Mucosa of descending colon (tissue), 3 donors: Measurements from ENCODE around the gene LTO1. TPM values are rescaled to one million over a fixed set of nuclear protein-coding genes. Genes with fewer than 3 reads are reported as not detected.
A peak's percentile ranks its signal among the peaks of the same experiment; 100 is the strongest.

Source experiments
- ATAC-seq: fragments of 200-7000 bp; cut with Tn5 transposase; one replicate; pipeline ENCODE4 v1.9.1; 2020; ENCODE audit warnings: mild to moderate bottlenecking, moderate library complexity
- DNase-seq, 3 donors: peaks; one replicate each; pipeline ENCODE4 v3.0.0-alpha.2; 2020
- H3K36me3 ChIP-seq: fragments of 200-600 bp; one replicate; pipeline ENCODE4 v1.8.0; 2021; ENCODE audit warnings: low read depth, mild to moderate bottlenecking
- H3K4me1 ChIP-seq: fragments of 200-600 bp; one replicate; pipeline ENCODE4 v1.8.0; 2021; ENCODE audit warnings: low read depth, mild to moderate bottlenecking
- H3K4me3 ChIP-seq: fragments of 200-600 bp; one replicate; pipeline ENCODE4 v1.8.0; 2021; ENCODE audit warnings: mild to moderate bottlenecking
- H3K9me3 ChIP-seq: fragments of 200-600 bp; one replicate; pipeline ENCODE4 v1.8.0; 2021; ENCODE audit warnings: mild to moderate bottlenecking
- intact Hi-C, 2 donors: fragments of 100-400 bp; cut with DNase I in 1 of 2; cut with micrococcal nuclease in 1 of 2; formaldehyde crosslinking; loops; one replicate each; pipeline versions ENCODE4 v1.11.0 to v1.11.1; 2022; cut with DNase I, micrococcal nuclease
- total RNA-seq, 3 donors: library from RNA; stranded (reverse); fragmentation: NEBNext Ultra II Directional in 2 of 3; extraction: Animal tissue kit (Norgen Biotek cat#: 25700) in 2 of 3; gene quantifications; one replicate each; pipeline versions ENCODE4 v1.2.1 to v1.2.4, GENCODE V29; 2021 to 2023
- TF ChIP-seq, protein P1 (sequence below): fragments of 200-600 bp; IDR thresholded peaks from one replicate; pipeline ENCODE4 v1.8.0; 2022; ENCODE audit warnings: antibody characterized with exemption, mild to moderate bottlenecking
- donor health status: DM: no; HTN: no; CAD: no; lungs with moderate emphysema.
- donor health status: DM: no; HTN: no; CAD: no.
- donor health status: DM: no; HTN: yes; CAD: no.

LTO1 gene
- total RNA-seq, 3 donors from 2014 or later, result 21.8 to 30.5 (median 22.4) TPM

DNA sequence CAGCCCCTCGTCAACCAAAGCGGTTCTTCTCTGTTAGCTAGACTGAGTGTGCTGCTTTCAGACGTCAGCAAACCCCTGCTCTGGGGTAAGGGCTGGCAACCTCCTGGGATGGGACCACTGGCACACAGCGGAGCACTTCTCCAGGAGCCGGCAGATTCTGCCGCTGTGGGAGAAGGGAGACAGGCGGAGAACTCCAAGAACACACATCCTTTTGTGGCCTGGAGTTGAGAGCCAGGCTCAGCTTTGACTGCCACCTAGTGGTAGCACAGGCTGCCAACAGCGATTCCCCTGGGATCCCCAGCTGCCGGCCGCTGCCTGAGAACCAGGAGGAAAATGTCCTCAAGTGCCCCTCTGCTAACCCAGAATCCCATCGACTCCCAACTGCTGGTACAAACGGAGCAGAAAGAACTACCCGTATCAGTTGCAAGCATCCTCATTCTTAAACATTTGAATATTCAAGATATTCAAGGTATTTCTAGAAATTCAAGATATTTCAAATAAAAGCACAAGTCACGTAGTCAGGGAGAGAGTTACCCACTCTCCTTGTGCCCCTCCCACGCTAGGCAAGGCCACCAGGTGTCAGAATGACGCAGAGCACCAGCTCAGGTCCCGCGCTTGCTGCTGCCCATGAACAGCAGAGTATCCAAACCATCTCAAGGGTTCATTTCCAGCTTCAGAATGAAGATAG lies 4.9 kb downstream of the LTO1 start:
- TF ChIP-seq, protein P1, sequence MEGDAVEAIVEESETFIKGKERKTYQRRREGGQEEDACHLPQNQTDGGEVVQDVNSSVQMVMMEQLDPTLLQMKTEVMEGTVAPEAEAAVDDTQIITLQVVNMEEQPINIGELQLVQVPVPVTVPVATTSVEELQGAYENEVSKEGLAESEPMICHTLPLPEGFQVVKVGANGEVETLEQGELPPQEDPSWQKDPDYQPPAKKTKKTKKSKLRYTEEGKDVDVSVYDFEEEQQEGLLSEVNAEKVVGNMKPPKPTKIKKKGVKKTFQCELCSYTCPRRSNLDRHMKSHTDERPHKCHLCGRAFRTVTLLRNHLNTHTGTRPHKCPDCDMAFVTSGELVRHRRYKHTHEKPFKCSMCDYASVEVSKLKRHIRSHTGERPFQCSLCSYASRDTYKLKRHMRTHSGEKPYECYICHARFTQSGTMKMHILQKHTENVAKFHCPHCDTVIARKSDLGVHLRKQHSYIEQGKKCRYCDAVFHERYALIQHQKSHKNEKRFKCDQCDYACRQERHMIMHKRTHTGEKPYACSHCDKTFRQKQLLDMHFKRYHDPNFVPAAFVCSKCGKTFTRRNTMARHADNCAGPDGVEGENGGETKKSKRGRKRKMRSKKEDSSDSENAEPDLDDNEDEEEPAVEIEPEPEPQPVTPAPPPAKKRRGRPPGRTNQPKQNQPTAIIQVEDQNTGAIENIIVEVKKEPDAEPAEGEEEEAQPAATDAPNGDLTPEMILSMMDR, result peak; percentile 91
- Histone ChIP-seq H3K9me3 (no peaks in the 10 kb centered on the region), H3K4me3 (no peak overlapping the region), H3K4me1 (peaks cover 16% of the 10 kb centered on the region), H3K36me3 (no peaks in the 10 kb centered on the region)
- intact Hi-C loops, result no loop called here
- ATAC-seq (peak; percentile 68), DNase-seq (peak in 2 of 3 donors; percentile 83 to 88)

DNA sequence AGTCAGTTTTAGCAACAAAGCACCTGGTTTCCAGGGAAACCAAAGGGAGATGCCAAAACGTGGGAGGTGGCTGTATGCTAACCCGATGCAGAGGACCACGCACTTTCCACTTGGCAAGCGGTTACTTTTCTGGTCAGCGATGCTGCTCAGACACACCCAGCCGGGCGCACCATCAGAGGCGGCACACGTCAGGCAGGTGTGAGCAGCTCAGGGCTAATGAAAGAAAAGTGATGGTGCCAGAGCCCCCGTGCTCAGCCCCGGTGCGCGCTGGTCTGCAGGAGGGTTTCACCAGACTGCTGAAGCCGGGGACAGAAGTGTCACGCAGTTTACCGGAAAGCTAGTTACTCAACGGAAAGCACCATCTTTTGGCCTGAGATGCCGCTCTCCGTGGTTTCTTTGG lies 5.7 kb downstream of the LTO1 start:
- TF ChIP-seq, protein P1, result no peak
- ATAC-seq, result no peak
- Histone ChIP-seq H3K4me1 (peaks cover 14% of the 10 kb centered on the region), H3K4me3 (no peak overlapping the region), H3K9me3 (no peaks in the 10 kb centered on the region), H3K36me3 (no peaks in the 10 kb centered on the region)
- intact Hi-C loops, result no loop called here
- DNase-seq, result peak in 1 of 3 donors; percentile 20

DNA sequence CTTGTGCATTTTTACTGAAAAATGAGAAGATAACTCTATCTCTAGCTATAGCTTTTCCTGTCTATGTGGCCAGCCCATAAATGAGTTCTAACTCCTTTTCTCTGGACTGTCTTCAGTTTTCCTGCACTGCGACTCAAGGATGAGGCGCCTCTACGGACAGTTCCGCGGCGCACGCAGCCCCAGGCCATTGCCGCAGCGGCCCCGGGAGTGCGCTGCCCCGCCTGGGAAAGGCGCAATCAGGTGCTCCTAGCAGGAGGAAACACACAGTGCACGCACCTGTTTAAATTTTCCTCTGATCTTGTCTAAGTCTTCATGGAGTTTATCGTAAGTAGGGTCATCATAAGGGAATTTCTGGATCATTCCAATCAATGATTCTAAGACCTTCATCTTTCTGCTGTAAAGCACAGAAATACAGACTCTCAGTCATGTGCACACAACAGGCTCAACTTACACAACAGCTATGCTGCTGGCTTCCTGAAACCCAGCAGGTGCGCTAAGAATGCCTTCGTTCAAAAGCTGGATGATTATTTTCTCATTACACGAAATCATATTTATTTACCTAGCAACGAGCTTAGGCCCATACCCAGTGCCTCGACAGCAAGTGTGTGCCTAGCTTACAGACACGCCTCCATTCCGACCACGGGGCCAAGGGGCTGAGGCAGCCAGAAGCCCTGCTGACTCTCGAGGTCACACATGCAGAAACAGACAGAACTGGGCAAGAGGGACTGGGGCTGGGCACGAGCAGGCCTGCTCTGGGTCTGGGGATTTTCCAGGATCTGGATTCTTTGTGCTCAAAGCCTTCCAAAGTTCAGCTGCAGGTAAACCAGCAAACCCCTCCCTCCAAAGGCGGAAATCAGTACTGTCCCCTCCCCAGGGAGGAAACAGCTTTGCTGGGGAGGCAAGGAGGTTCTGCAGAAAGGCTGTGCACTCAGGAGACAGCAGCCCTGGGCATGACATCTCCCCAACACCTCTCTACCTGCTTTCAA lies 7.2 kb downstream of the LTO1 start:
- intact Hi-C loops, result no loop called here
- TF ChIP-seq, protein P1, result no peak
- Histone ChIP-seq H3K36me3 (no peaks in the 10 kb centered on the region), H3K4me1 (peaks cover 2% of the 10 kb centered on the region), H3K9me3 (no peaks in the 10 kb centered on the region), H3K4me3 (no peak overlapping the region)
- ATAC-seq (peak; percentile 49), DNase-seq (peak in 1 of 3 donors; percentile 41)

DNA sequence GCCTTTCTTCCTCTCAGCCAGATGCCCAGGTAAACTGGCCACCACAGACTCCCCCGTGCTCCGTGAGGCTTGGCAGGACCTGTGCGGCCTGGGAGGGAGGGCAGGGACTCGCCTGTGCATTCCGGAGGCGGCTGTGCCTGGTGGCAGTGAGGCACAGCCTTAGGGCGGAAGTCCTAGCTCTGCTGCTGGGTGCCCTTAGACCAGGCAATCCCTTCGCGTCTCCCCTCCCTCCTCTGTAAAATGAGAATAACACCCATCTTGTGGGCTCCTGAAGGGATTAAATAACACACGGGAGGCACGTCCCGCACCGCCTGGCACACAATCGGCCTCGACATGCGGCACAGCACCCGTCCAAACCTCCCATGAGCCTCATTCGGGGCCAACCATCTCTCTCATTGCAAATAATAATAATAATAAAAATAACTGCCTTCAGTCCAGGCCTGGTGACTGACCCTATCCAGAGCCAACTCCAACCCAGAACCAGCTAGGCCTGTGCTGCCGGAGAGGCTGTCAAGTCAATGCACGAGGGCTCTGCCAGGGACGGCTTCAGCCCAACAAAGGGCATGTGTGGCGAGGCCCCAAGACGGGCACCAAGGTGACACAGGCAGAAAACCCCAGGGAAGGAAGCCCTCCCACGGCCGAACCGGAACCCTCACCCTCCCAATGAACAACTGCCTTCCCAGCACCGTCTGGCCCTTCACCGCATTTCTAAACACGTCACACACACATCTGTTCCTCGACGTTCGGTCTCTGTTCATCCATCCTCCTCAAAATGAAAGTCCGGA lies 8.2 kb downstream of the LTO1 start:
- H3K4me1 ChIP-seq, result peaks cover 2% of the 10 kb centered on the region
- H3K4me3 ChIP-seq, result no peak overlapping the region
- no peaks in the 10 kb centered on the region for H3K9me3 ChIP-seq
- ATAC-seq, result no peak
- TF ChIP-seq, protein P1, result no peak
- intact Hi-C loops, result no loop called here
- H3K36me3 ChIP-seq, result no peaks in the 10 kb centered on the region
- peak in 1 of 3 donors; percentile 12 for DNase-seq

DNA sequence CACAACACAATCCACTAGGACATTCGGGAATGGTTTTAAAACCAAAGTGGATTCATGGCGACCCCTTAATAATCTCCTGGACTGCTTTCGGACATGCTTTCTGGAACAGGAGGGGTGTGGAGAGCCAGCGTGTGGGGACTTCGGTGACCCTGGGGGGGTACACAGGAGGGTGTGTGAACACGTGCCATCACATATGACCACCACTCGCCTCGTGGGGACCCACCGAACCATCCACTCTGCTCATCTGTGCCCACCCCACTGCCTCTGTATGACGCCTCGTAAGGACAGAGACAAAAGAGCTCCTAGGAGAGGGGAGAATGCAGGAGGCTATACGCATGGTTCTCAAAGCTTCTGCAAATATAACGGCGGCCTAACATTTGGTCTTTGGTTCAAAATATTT lies 8.9 kb downstream of the LTO1 start:
- DNase-seq (peak in 1 of 3 donors; percentile 21), ATAC-seq (no peak)
- Histone ChIP-seq H3K4me3 (no peak overlapping the region), H3K9me3 (no peaks in the 10 kb centered on the region), H3K4me1 (peaks cover 2% of the 10 kb centered on the region), H3K36me3 (no peaks in the 10 kb centered on the region)
- TF ChIP-seq, protein P1, result no peak
- intact Hi-C loops, result no loop called here
